OCI-M2 (cell line): ENCODE results near the gene TLR6.
A peak's percentile ranks its signal among the peaks of the same experiment; 100 is the strongest.

Experiments used
- DNase-seq: peaks from one replicate; lab custom pipeline; 2025; ENCODE audit not compliant: unreplicated experiment; lab: John Stamatoyannopoulos, UW

The TLR6 gene

GRCh38 chr4:38868059-38868960 is 11.7 kb upstream of the TLR6 start:
- no peak for DNase-seq

GRCh38 chr4:38867478-38868058 is 11.0 kb upstream of the TLR6 start, which contains the start of gene FAM114A1:
Gene FAM114A1, plus strand, starts transcription at chr4:38867806. Its CDS starts 10,273 bp downstream, at chr4:38878079.
- no peak for DNase-seq

GRCh38 chr4:38866973-38867477 is 10.4 kb upstream of the TLR6 start:
- DNase-seq: peak; percentile 13

- no peak for DNase-seq
These were observed 8.8 kb upstream of the TLR6 start for GRCh38 chr4:38865445-38865844.

- DNase-seq: no peak
These were observed 5.2 kb upstream of the TLR6 start for GRCh38 chr4:38861791-38862190.

GRCh38 chr4:38860788-38861424 is 4.3 kb upstream of the TLR6 start:
- no peak for DNase-seq

- DNase-seq: no peak
These were observed 2.9 kb upstream of the TLR6 start for GRCh38 chr4:38859501-38859900.

- no peak for DNase-seq
These were observed 1.4 kb upstream of the TLR6 start for GRCh38 chr4:38858097-38858420.

- no peak for DNase-seq
These were observed 908 bp upstream of the TLR6 start for GRCh38 chr4:38857354-38858096.

GRCh38 chr4:38856046-38856445 is 571 bp downstream of the TLR6 start:
- no peak for DNase-seq

GRCh38 chr4:38855466-38855865 is 1.2 kb downstream of the TLR6 start:
- no peak for DNase-seq

GRCh38 chr4:38846015-38846414 is 10.6 kb downstream of the TLR6 start:
- DNase-seq: no peak

- no peak for DNase-seq
These were observed 13.6 kb downstream of the TLR6 start for GRCh38 chr4:38842994-38843393.

- no peak for DNase-seq
These were observed 18.8 kb downstream of the TLR6 start for GRCh38 chr4:38837849-38838248.

- no peak for DNase-seq
These were observed 19.3 kb downstream of the TLR6 start for GRCh38 chr4:38837334-38837733.

GRCh38 chr4:38834570-38834969 is 22.0 kb downstream of the TLR6 start:
- no peak for DNase-seq

GRCh38 chr4:38832624-38833528 is 23.7 kb downstream of the TLR6 start:
- DNase-seq: no peak

GRCh38 chr4:38832206-38832605 is 24.4 kb downstream of the TLR6 start:
- DNase-seq: no peak

- no peak for DNase-seq
These were observed 25.0 kb downstream of the TLR6 start for GRCh38 chr4:38831653-38832052.

- DNase-seq: no peak
These were observed 27.4 kb downstream of the TLR6 start for GRCh38 chr4:38829237-38829636.
